Right lobe of liver (tissue), 4 donors: ENCODE data around the gene CSNK1G1.

Experiments
- POLR2A ChIP-seq: fragments of 450-650 bp; IDR thresholded peaks from one replicate; pipeline ENCODE4 v1.6.1; 2017; ENCODE audit warnings: antibody characterized with exemption, mild to moderate bottlenecking
- TF ChIP-seq, protein P1 (sequence below), 4 donors: fragments of 200-600 bp in 3 of 4; fragments of 450-650 bp in 1 of 4; IDR thresholded peaks; one replicate each; pipeline versions ENCODE4 v1.5.1 to v1.8.0; 2016 to 2022; ENCODE audit warnings: antibody characterized with exemption in 4 of 4, mild to moderate bottlenecking in 2 of 4
- donor health status: DM: no; HTN: no; CAD: no.
- donor health status: DM: no; HTN: no; CAD: no.
- donor health status: DM: no; HTN: yes; CAD: no.

DNA sequence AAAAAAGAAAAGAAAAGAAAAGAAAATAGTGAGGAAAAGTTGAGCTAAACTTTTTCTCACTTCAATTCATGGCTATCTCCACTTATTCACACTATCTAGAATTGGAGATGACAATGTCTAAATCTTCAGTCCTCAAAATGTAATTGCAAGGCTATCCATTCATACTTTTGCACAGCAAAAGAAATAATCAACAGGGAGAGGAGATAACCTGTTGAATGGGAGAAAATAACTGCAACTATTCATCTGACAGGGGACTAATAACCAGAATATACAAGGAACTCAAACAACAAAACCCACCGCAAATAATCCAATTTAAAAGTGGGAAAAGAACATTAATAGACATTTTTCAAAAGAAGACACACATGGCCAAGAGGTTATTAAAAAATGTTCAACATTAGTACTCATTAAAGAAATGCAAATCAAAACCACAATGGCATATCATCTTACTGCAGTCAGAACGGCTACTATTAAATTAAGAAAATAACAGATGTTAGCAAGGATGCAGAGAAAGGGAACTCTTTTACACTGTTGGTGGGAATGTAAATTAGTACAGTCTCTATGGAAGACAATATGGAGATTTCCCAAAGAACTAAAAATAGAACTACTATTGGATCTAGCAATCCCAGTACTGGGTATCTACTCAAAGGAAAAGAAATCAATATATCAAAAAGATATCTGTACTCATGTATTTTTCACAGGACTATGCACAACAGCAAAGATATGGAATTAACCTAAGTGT lies 119.6 kb downstream of the CSNK1G1 start:
- TF ChIP-seq, protein P1, sequence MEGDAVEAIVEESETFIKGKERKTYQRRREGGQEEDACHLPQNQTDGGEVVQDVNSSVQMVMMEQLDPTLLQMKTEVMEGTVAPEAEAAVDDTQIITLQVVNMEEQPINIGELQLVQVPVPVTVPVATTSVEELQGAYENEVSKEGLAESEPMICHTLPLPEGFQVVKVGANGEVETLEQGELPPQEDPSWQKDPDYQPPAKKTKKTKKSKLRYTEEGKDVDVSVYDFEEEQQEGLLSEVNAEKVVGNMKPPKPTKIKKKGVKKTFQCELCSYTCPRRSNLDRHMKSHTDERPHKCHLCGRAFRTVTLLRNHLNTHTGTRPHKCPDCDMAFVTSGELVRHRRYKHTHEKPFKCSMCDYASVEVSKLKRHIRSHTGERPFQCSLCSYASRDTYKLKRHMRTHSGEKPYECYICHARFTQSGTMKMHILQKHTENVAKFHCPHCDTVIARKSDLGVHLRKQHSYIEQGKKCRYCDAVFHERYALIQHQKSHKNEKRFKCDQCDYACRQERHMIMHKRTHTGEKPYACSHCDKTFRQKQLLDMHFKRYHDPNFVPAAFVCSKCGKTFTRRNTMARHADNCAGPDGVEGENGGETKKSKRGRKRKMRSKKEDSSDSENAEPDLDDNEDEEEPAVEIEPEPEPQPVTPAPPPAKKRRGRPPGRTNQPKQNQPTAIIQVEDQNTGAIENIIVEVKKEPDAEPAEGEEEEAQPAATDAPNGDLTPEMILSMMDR (IDR thresholded peaks at IDR 0.05) = no peak
- no peak for TF ChIP-seq POLR2A
